Amniotic stem cell (primary cell): ENCODE results near the gene CLEC2D.
"Not testable (repeated sequence)": the region's sequence is repeated elsewhere in the genome, so short reads cannot be mapped to it uniquely, and the experiment has no call there.

Experiments used
- DNase-seq: peaks from one replicate; lab custom pipeline; 2025; lab: John Stamatoyannopoulos, UW

The CLEC2D gene

GRCh38 chr12:9730591-9730990, 61.1 kb downstream of the CLEC2D start:
- DNase-seq = no peak

- DNase-seq = no peak
Observed at GRCh38 chr12:9731393-9731792, 61.9 kb downstream of the CLEC2D start.

- no peak for DNase-seq
Observed at GRCh38 chr12:9731797-9732196, 62.3 kb downstream of the CLEC2D start.

- no peak for DNase-seq
Observed at GRCh38 chr12:9732921-9733461, 63.5 kb downstream of the CLEC2D start, which contains the start of gene CLECL1. CLECL1 (minus strand) TSS chr12:9733097.

- no peak for DNase-seq
Observed at GRCh38 chr12:9735601-9736000, 66.1 kb downstream of the CLEC2D start.

GRCh38 chr12:9736936-9737705, 67.6 kb downstream of the CLEC2D start:
- no peak for DNase-seq

- not testable (repeated sequence) for DNase-seq
Observed at GRCh38 chr12:9738905-9739304, 69.4 kb downstream of the CLEC2D start.

- DNase-seq = not testable (repeated sequence)
Observed at GRCh38 chr12:9739404-9740105, 70.0 kb downstream of the CLEC2D start.

GRCh38 chr12:9740106-9740750, 70.7 kb downstream of the CLEC2D start:
- DNase-seq = no peak

- no peak for DNase-seq
Observed at GRCh38 chr12:9741726-9742125, 72.2 kb downstream of the CLEC2D start.

GRCh38 chr12:9742661-9743060, 73.1 kb downstream of the CLEC2D start:
- DNase-seq = no peak

- no peak for DNase-seq
Observed at GRCh38 chr12:9745199-9745598, 75.7 kb downstream of the CLEC2D start.
